ENCODE data around the gene FFAR1.

FFAR1 gene

GRCh38 chr19:35315883-35316282, 31.8 kb upstream of the FFAR1 start:
- no peak for DNase-seq

- no peak for DNase-seq
Observed at GRCh38 chr19:35316560-35316959, 31.1 kb upstream of the FFAR1 start.

- DNase-seq, result no peak
Observed at GRCh38 chr19:35317464-35318043, 30.1 kb upstream of the FFAR1 start.

GRCh38 chr19:35318679-35319448, 28.8 kb upstream of the FFAR1 start:
- DNase-seq, result no peak

GRCh38 chr19:35320065-35320713, 27.5 kb upstream of the FFAR1 start:
- DNase-seq, result no peak

- DNase-seq, result no peak
Observed at GRCh38 chr19:35321291-35321690, 26.4 kb upstream of the FFAR1 start.

GRCh38 chr19:35322014-35322413, 25.7 kb upstream of the FFAR1 start:
- no peak for DNase-seq

- DNase-seq, result no peak
Observed at GRCh38 chr19:35327642-35328041, 20.1 kb upstream of the FFAR1 start.

GRCh38 chr19:35328851-35329285, 18.8 kb upstream of the FFAR1 start, which contains the start of gene CD22:
Gene CD22 (plus strand): TSS chr19:35329187. CDS start chr19:35332041, 2,854 bp downstream.
- DNase-seq, result no peak

- no peak for DNase-seq
Observed at GRCh38 chr19:35329323-35329722, 18.4 kb upstream of the FFAR1 start.

GRCh38 chr19:35330475-35330874, 17.2 kb upstream of the FFAR1 start:
- DNase-seq, result no peak

- no peak for DNase-seq
Observed at GRCh38 chr19:35331551-35332214, 16.0 kb upstream of the FFAR1 start.

- DNase-seq, result no peak
Observed at GRCh38 chr19:35332817-35333216, 14.9 kb upstream of the FFAR1 start.

- DNase-seq, result no peak
Observed at GRCh38 chr19:35334144-35334753, 13.5 kb upstream of the FFAR1 start.

- DNase-seq, result no peak
Observed at GRCh38 chr19:35336166-35336955, 11.3 kb upstream of the FFAR1 start.

GRCh38 chr19:35337097-35337983, 10.4 kb upstream of the FFAR1 start:
- no peak for DNase-seq

GRCh38 chr19:35337984-35338296, 9.8 kb upstream of the FFAR1 start:
- DNase-seq, result no peak

- no peak for DNase-seq
Observed at GRCh38 chr19:35340431-35340830, 7.3 kb upstream of the FFAR1 start.

- DNase-seq, result no peak
Observed at GRCh38 chr19:35341006-35341405, 6.7 kb upstream of the FFAR1 start.

GRCh38 chr19:35341565-35342225, 6.0 kb upstream of the FFAR1 start:
- no peak for DNase-seq

GRCh38 chr19:35342430-35342829, 5.3 kb upstream of the FFAR1 start:
- no peak for DNase-seq

All from DMS 273 treated with DMSO at 0.1 percent for 48 hours (cell line).